Type B pancreatic cell (in vitro differentiated cells): ENCODE data around the gene ALMS1. TPM values are rescaled to one million over a fixed set of nuclear protein-coding genes. Genes with fewer than 3 reads are reported as not detected.

Source experiments
- DNase-seq: peaks from one replicate; pipeline ENCODE4 v3.0.0; 2021; ENCODE audit warnings: mixed read lengths; ENCODE audit not compliant: unreplicated experiment; ENCODE audit errors: extremely low spot score
- H3K27ac Mint-ChIP-seq: 2 replicates; pipeline ENCODE4 v1.8.0; 2021; ENCODE audit warnings: mild to moderate bottlenecking, mixed read lengths
- H3K27me3 Mint-ChIP-seq: 2 replicates; pipeline ENCODE4 v1.8.0; 2021; ENCODE audit warnings: mixed read lengths
- H3K36me3 Mint-ChIP-seq: 2 replicates; pipeline ENCODE4 v1.8.0; 2021; ENCODE audit warnings: mixed read lengths
- H3K4me1 Mint-ChIP-seq: one replicate; pipeline ENCODE4 v1.8.0; 2021; ENCODE audit warnings: mixed read lengths; ENCODE audit not compliant: unreplicated experiment
- H3K4me3 Mint-ChIP-seq: 2 replicates; pipeline ENCODE4 v1.8.0; 2021; ENCODE audit warnings: mild to moderate bottlenecking, mixed read lengths
- H3K9me3 Mint-ChIP-seq: 2 replicates; pipeline ENCODE4 v1.8.0; 2021; ENCODE audit warnings: mixed read lengths
- total RNA-seq: library from RNA; stranded (reverse); gene quantifications from 2 replicates; pipeline ENCODE4 v1.2.1, GENCODE V29; 2021; ENCODE audit warnings: low replicate concordance
- TF ChIP-seq, protein P1 (sequence below): fragments of 200-600 bp; sonication (generic); conservative IDR thresholded peaks from 2 replicates; pipeline ENCODE4 v1.5.0; 2021; ENCODE audit warnings: antibody characterized with exemption, mild to moderate bottlenecking

The ALMS1 gene
- total RNA-seq, 1 donor from 2014 or later: 30.4 TPM

DNA sequence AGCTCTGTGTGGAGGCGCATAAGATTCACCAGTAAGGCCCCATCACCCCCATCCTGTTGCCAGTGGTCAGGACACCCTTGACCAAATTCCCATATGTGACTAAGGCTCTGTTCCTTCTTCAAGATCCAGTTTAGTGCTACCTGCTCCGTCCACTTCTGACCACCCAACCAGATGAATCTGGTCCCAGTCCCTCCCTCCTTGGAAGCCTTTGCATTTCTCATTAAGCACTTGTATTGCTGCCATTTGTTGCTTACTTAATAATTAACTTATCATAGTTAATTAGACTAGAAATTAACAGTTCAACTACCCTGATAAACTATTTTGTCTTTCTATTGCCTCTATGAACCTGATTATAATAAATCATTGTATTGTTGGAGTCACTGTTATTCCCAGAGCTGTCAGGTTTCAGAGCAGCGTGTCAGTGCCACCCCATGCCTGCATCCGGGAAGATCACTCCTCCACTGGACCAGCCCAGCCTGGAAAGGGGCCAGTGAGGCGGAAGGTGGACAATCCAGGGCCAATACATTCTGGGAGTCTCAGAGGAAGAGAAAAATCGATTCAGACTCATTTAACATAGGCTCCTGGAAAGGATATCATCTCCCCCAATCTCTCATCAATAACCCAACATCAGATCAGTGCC lies 266.1 kb downstream of the ALMS1 start:
- Mint-ChIP-seq H3K9me3 (no peaks in the 10 kb centered on the region), H3K36me3 (no peaks in the 10 kb centered on the region), H3K4me3 (no peak overlapping the region), H3K27ac (no peak overlapping the region), H3K27me3 (peaks cover 6% of the 10 kb centered on the region), H3K4me1 (no peaks in the 10 kb centered on the region)
- TF ChIP-seq, protein P1, sequence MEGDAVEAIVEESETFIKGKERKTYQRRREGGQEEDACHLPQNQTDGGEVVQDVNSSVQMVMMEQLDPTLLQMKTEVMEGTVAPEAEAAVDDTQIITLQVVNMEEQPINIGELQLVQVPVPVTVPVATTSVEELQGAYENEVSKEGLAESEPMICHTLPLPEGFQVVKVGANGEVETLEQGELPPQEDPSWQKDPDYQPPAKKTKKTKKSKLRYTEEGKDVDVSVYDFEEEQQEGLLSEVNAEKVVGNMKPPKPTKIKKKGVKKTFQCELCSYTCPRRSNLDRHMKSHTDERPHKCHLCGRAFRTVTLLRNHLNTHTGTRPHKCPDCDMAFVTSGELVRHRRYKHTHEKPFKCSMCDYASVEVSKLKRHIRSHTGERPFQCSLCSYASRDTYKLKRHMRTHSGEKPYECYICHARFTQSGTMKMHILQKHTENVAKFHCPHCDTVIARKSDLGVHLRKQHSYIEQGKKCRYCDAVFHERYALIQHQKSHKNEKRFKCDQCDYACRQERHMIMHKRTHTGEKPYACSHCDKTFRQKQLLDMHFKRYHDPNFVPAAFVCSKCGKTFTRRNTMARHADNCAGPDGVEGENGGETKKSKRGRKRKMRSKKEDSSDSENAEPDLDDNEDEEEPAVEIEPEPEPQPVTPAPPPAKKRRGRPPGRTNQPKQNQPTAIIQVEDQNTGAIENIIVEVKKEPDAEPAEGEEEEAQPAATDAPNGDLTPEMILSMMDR: no peak
- DNase-seq: no peak

DNA sequence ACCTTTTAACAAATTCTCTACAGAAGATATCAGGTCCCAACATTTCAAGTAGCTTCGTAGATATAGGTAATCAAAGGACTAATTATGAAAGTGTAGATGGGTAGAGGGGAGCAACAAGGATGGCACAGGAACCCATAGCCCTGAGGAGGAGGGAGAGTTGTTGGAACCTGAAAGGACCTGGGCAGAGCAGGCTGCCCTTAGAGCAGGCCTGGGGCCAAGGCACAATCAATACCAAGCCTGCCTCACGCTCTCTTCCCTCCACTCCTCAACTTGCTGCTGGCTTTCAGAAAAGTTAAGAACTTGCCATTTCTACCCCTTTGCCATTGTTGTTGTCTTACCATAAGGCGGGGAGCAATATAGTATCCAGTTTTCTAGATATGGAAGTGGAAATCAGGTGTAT lies 266.7 kb downstream of the ALMS1 start:
- Mint-ChIP-seq H3K36me3 (no peaks in the 10 kb centered on the region), H3K4me3 (no peak overlapping the region), H3K4me1 (no peaks in the 10 kb centered on the region), H3K27me3 (peaks cover 4% of the 10 kb centered on the region), H3K27ac (no peak overlapping the region), H3K9me3 (no peaks in the 10 kb centered on the region)
- TF ChIP-seq, protein P1: no peak
- no peak for DNase-seq

DNA sequence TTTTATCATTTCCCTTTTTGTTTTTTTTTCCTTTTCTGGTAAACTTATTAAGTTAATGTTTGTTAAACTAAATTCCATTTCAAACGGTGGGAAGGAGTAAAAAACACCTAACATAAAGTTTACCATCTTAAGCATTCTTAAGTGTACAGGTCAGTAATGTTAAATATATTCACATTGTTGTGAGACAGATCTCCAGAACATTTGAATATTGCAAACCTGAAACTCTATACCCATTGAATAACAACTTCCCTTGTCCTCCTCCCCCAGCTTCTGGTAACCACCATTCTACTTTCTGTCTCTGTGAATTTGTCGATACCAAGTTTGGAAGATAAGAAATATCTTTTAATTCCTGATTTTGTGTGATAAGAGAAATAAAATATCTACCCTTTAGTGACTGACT lies 268.5 kb downstream of the ALMS1 start:
- DNase-seq: no peak
- Mint-ChIP-seq H3K4me3 (no peak overlapping the region), H3K4me1 (no peaks in the 10 kb centered on the region), H3K9me3 (peaks cover 2% of the 10 kb centered on the region), H3K36me3 (no peaks in the 10 kb centered on the region), H3K27me3 (peaks cover 6% of the 10 kb centered on the region), H3K27ac (no peak overlapping the region)
- TF ChIP-seq, protein P1: no peak

Other genes with a start within 250 kb of the ALMS1 start
- gene NOTO, start 183.3 kb upstream of the ALMS1 start, total RNA-seq: not detected in 2 replicates
- gene SMYD5, start 171.6 kb upstream of the ALMS1 start, total RNA-seq: 19.1 and 30.3 TPM in 2 replicates
- gene PRADC1, start 152.6 kb upstream of the ALMS1 start, total RNA-seq: 16.3 and 19.6 TPM in 2 replicates
- gene CCT7, start 151.5 kb upstream of the ALMS1 start, total RNA-seq: 256 and 300 TPM in 2 replicates
- 5.2 and 5.5 TPM in 2 replicates for gene FBXO41, start 101.4 kb upstream of the ALMS1 start, total RNA-seq
- 0.19 and 1.2 TPM in 2 replicates for gene EGR4, start 92.3 kb upstream of the ALMS1 start, total RNA-seq